Small intestine (tissue), 7 donors: Measurements from ENCODE around the gene SYNE2. TPM values are rescaled to one million over a fixed set of nuclear protein-coding genes. Genes with fewer than 3 reads are reported as not detected.
A peak's percentile ranks its signal among the peaks of the same experiment; 100 is the strongest.
"Not testable (repeated sequence)": the region's sequence is repeated elsewhere in the genome, so short reads cannot be mapped to it uniquely, and the experiment has no call there.

ENCODE experiments used
- DNase-seq, 2 donors: peaks; one replicate each; pipeline versions ENCODE4 v3.0.0 to v3.0.0-alpha.2; 2013
- FAIRE-seq: peaks from 2 replicates; lab custom pipeline; 2012; peaks lifted over from hg19 to GRCh38; lab: Jason Lieb, UNC
- H3K27ac ChIP-seq, 3 donors: one replicate each; pipeline ENCODE4 v1.5.1; 2013; ENCODE audit warnings: low read length in 2 of 3, mild to moderate bottlenecking in 2 of 3, control low read depth in 1 of 3, inconsistent platforms in 1 of 3, low read depth in 1 of 3, moderate library complexity in 1 of 3
- H3K27me3 ChIP-seq, 3 donors: one replicate each; pipeline ENCODE4 v1.6.1; 2013; ENCODE audit warnings: low read length in 3 of 3, inconsistent platforms in 1 of 3; ENCODE audit not compliant: control insufficient read depth in 3 of 3, insufficient read depth in 3 of 3
- H3K36me3 ChIP-seq, 3 donors: one replicate each; pipeline ENCODE4 v1.6.1; 2013; ENCODE audit warnings: low read length in 3 of 3, inconsistent platforms in 1 of 3, low read depth in 1 of 3, mild to moderate bottlenecking in 1 of 3, moderate library complexity in 1 of 3; ENCODE audit not compliant: control insufficient read depth in 3 of 3, insufficient read depth in 2 of 3
- H3K4me1 ChIP-seq, 3 donors: one replicate each; pipeline ENCODE4 v1.6.1; 2013; ENCODE audit warnings: low read length in 2 of 3, inconsistent platforms in 1 of 3, low read depth in 1 of 3, mild to moderate bottlenecking in 1 of 3, moderate library complexity in 1 of 3; ENCODE audit not compliant: control insufficient read depth in 3 of 3, insufficient read depth in 2 of 3
- H3K4me3 ChIP-seq, 3 donors: one replicate each; pipeline ENCODE4 v1.5.1; 2013; ENCODE audit warnings: low read length in 3 of 3, control low read depth in 1 of 3, inconsistent platforms in 1 of 3, low read depth in 1 of 3, mild to moderate bottlenecking in 1 of 3, moderate library complexity in 1 of 3
- H3K9me3 ChIP-seq, 2 donors: one replicate each; pipeline ENCODE4 v1.6.1; 2013; ENCODE audit warnings: low read depth in 1 of 2, low read length in 1 of 2; ENCODE audit not compliant: control insufficient read depth in 2 of 2, insufficient read depth in 1 of 2
- WGBS, 3 donors: extraction: QIAGEN DNeasy Blood & Tissue Kit; methylation state at CpG; one replicate each; pipeline ENCODE4 v1.1.7; 2013; 5-methylcytosine and 5-hydroxymethylcytosine counted together
- polyA plus RNA-seq, 4 donors: library from polyadenylated mRNA; stranded (reverse) in 3 of 4; unstranded in 1 of 4; fragments of 200-250 nt in 3 of 4; fragments of 120-200 nt in 1 of 4; gene quantifications; one replicate each; pipeline versions ENCODE4 v1.2.1 to v1.2.3, GENCODE V29; 2013
- donor health status: healthy with polysubstance abuse.
- donor health status: control.
- donor health status: control.
- donor health status: Bipolar disorder and iron deficiency.
- donor health status: healthy.

Gene SYNE2
- polyA plus RNA-seq, 4 donors: 13.8 to 47.4 (median 32.9) TPM

- Histone ChIP-seq H3K4me3 (no peak overlapping the region), H3K27me3 (no peaks in the 10 kb centered on the region), H3K9me3 (no peaks in the 10 kb centered on the region), H3K27ac (no peak overlapping the region), H3K4me1 (no peaks in the 10 kb centered on the region), H3K36me3 (peaks cover 17 to 49% (median 27%) of the 10 kb centered on the region in 3 donors)
- WGBS, 3 donors: 81 to 88% (median 83%) methylated on average over 10 of the region's 10 CpGs
- DNase-seq (no peak), FAIRE-seq (no peak)
Observed at GRCh38 chr14:64208981-64209380, 356.2 kb downstream of the SYNE2 start.

DNA sequence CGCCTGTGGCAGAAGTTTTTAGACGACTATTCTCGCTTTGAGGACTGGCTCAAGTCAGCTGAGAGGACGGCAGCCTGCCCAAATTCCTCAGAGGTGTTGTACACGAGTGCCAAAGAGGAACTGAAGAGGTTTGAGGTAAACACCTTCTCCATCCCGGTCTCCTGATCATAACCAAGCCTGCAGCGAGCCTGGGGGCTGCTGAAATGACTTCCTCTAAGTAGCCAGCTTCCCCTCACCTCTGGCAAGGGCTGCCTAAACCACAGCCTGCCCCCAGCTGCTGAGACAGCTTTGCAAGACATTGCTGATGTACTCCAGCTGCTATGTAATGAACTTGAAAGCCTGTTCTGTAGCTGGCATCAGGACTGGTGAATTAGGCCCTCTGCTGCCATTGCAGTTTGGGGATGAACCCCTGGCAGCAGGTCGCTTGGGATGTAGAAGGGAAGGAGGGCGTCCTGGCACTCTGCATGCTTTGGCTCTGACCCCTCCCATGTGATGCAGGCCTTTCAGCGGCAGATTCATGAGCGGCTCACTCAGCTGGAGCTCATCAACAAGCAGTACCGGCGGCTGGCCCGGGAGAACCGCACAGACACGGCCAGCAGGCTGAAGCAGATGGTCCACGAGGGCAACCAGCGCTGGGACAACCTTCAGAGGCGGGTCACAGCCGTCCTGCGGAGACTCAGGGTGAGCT, 356.8 kb downstream of the SYNE2 start:
- FAIRE-seq: no peak
- DNase-seq: peak in 1 of 2 donors; percentile 9
- H3K36me3 ChIP-seq: peaks cover 17 to 55% (median 33%) of the 10 kb centered on the region in 3 donors
- no peaks in the 10 kb centered on the region for H3K27me3 ChIP-seq
- H3K4me3 ChIP-seq: no peak overlapping the region
- H3K9me3 ChIP-seq: no peaks in the 10 kb centered on the region
- 63 to 87% (median 82%) methylated on average over 21 of the region's 21 CpGs for whole genome bisulfite sequencing, 3 donors
- H3K27ac ChIP-seq: peak overlapping the region in 1 of 3 donors; percentile 10
- no peaks in the 10 kb centered on the region for H3K4me1 ChIP-seq

DNA sequence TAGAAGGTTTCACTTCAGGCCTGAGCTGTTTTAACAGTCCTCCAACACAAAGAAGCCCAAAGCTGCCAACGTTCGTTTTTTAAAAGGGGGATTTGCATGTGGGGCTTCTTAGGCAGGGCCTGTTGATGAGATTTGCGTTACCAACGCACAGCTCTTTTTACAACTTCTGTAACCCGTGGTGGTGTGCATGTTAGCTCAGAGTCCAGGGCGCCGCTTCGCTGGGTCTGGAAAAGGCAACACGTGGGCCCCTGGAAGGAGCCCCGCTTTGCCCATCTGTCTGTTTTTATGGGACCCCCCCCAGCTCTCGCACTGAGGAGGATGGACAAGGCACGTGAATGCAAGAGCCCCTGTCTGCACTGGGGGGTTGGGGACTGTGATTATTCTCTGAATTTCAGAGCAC, 357.4 kb downstream of the SYNE2 start:
- H3K36me3 ChIP-seq: peaks cover 19 to 60% (median 33%) of the 10 kb centered on the region in 3 donors
- DNase-seq (no peak), FAIRE-seq (no peak)
- H3K4me3 ChIP-seq: no peak overlapping the region
- 82 to 87% (median 86%) methylated on average over 12 of the region's 12 CpGs for WGBS, 3 donors
- no peaks in the 10 kb centered on the region for H3K27me3 ChIP-seq
- H3K4me1 ChIP-seq: no peaks in the 10 kb centered on the region
- no peaks in the 10 kb centered on the region for H3K9me3 ChIP-seq
- no peak overlapping the region for H3K27ac ChIP-seq

GRCh38 chr14:64210912-64211311, 358.1 kb downstream of the SYNE2 start:
- H3K27ac ChIP-seq, H3K9me3 ChIP-seq, DNase-seq, FAIRE-seq, H3K27me3 ChIP-seq, H3K4me1 ChIP-seq, H3K4me3 ChIP-seq: not testable (repeated sequence)
- WGBS, 3 donors: 87 to 94% (median 92%) methylated on average over 6 of the region's 6 CpGs
- peaks cover 20 to 65% (median 36%) of the 10 kb centered on the region in 3 donors for H3K36me3 ChIP-seq

- no peak for DNase-seq
- no peaks in the 10 kb centered on the region for H3K4me1 ChIP-seq
- H3K27me3 ChIP-seq: no peaks in the 10 kb centered on the region
- H3K27ac ChIP-seq: no peak overlapping the region
- H3K4me3 ChIP-seq: no peak overlapping the region
- H3K36me3 ChIP-seq: peaks cover 20 to 80% (median 42%) of the 10 kb centered on the region in 3 donors
- no peaks in the 10 kb centered on the region for H3K9me3 ChIP-seq
- no peak for FAIRE-seq
- 95 to 99% (median 97%) methylated on average over 8 of the region's 8 CpGs for WGBS, 3 donors
Observed at GRCh38 chr14:64212666-64213065, 359.9 kb downstream of the SYNE2 start.

- H3K9me3 ChIP-seq: no peaks in the 10 kb centered on the region
- H3K36me3 ChIP-seq: peaks cover 20 to 79% (median 43%) of the 10 kb centered on the region in 3 donors
- WGBS, 3 donors: 93 to 96% (median 93%) methylated on average over 5 of the region's 5 CpGs
- H3K4me1 ChIP-seq: no peaks in the 10 kb centered on the region
- FAIRE-seq (no peak), DNase-seq (no peak)
- H3K4me3 ChIP-seq: no peak overlapping the region
- H3K27me3 ChIP-seq: no peaks in the 10 kb centered on the region
- no peak overlapping the region for H3K27ac ChIP-seq
Observed at GRCh38 chr14:64213086-64213485, 360.3 kb downstream of the SYNE2 start.

- peaks cover 18 to 72% (median 50%) of the 10 kb centered on the region in 3 donors for H3K36me3 ChIP-seq
- WGBS, 3 donors: 81 to 96% (median 95%) methylated on average over 15 of the region's 15 CpGs
- FAIRE-seq (no peak), DNase-seq (no peak)
- no peaks in the 10 kb centered on the region for H3K27me3 ChIP-seq
- no peaks in the 10 kb centered on the region for H3K4me1 ChIP-seq
- no peak overlapping the region for H3K4me3 ChIP-seq
- H3K9me3 ChIP-seq: no peaks in the 10 kb centered on the region
- no peak overlapping the region for H3K27ac ChIP-seq
Observed at GRCh38 chr14:64213853-64214570, 361.2 kb downstream of the SYNE2 start.

DNA sequence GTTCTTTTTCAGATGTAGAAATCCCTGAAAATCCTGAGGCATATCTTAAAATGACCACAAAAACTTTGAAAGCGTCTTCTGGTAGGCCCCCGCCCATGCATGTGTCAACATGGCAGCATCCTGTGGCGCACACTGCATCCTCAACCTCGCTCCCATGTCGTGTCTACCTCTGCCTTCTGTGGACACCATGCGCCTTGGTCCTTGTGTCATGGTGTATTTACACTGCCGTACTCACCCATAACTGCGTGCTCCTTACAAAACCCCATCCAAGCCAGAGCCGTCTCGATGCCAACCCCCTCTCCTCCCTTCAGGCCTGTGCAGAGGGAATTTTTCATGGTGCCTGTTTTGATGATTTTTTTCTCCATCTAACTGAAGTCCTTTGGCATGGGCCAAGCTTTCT, 362.5 kb downstream of the SYNE2 start:
- H3K9me3 ChIP-seq: no peaks in the 10 kb centered on the region
- H3K27me3 ChIP-seq: no peaks in the 10 kb centered on the region
- no peak overlapping the region for H3K27ac ChIP-seq
- FAIRE-seq: no peak
- no peak overlapping the region for H3K4me3 ChIP-seq
- peaks cover 18 to 70% (median 52%) of the 10 kb centered on the region in 3 donors for H3K36me3 ChIP-seq
- DNase-seq: no peak
- WGBS, 3 donors: 93 to 98% (median 98%) methylated on average over 10 of the region's 10 CpGs
- no peaks in the 10 kb centered on the region for H3K4me1 ChIP-seq
